HTR-8/SVneo (cell line): Measurements from ENCODE around the gene GRAMD1B.

Experiments used
- DNase-seq: peaks from one replicate; pipeline ENCODE4 v3.0.0; 2011; ENCODE audit warnings: low spot score, mixed read lengths; ENCODE audit not compliant: insufficient read length
- FAIRE-seq: peaks from 2 replicates; lab custom pipeline; 2011; peaks lifted over from hg19 to GRCh38; lab: Jason Lieb, UNC

GRAMD1B gene

DNA sequence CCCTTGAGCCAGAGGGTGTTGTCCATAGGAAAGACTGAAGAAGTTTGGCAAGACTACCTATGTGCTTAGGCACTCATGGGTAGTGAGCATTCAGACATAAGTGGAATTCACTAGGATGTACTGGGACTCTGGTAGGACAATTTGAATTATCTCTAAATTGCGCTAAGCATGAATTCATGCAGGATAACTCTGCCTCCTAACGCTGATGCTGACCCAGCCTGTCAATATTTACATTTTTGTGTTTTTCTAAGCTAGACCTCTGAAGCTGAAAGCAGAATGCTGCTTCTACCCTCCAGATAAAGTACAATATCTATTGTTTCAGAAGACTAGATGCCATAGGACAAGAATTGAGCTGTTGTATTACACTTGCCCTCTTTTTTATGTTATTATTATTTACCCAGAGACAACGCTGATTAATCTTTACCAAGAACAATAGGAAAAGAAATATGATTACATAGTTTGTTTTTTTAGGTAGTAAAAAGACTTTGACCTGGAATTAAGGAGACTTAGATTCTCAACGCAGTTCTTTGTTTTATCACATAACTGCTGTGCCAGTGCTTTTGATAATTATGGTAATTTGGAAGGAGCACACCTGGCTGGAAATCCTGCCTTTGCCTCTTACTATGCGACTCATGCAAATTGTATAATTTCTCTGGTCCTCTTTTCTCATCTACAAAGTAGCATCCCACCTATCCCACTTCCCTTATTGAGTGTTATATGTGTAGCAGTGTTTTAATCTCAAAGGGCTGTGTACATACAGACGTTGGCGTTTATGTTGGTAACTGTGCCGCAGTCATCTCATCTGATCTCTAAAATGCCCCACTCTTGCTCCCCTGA lies 21.2 kb upstream of the GRAMD1B start:
- no peak for DNase-seq
- FAIRE-seq, result no peak

DNA sequence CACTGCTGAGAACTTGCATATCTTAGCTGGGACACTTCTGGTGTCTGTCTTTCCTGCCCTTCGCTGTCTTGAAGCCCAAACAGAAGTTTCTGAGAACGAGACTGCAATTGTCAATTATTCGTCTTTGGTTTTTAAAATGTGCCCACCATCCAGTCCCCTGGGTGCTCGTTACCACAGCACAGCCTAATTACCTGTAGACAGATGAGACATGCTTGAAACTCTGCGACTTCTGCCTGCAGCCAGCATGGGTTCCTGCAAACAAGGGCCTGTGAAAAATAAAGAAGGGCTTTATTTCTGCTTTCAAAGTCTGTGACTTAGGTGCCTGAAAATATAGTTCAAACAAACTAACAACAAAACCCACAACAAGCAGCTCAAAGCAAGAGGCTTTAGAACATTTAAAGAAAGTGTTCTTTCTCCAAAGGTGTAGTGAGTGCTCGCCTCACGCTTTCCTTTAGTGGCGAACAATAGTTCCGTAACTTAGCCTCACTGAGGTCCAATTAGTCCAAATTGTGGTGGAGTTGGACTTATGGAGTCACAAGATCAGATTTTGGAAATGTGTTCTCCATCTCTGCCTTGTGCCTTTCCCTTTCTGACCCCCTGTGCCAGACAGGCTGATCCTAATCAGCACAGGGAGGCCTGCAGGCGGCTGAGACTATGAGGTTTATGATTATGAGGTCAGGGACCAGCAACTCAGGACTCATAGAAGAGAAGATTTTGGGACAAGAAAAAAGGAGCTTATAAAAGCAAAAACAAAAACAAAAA lies 20.4 kb upstream of the GRAMD1B start:
- FAIRE-seq (no peak), DNase-seq (no peak)

- no peak for FAIRE-seq
Measured at GRCh38 chr11:123410218-123410549, 19.9 kb upstream of the GRAMD1B start.

GRCh38 chr11:123413636-123414035 lies 16.4 kb upstream of the GRAMD1B start:
- DNase-seq (no peak), FAIRE-seq (no peak)

More at GRCh38 chr11:123410218-123410549, 19.9 kb upstream of the GRAMD1B start:
- no peak for DNase-seq

DNA sequence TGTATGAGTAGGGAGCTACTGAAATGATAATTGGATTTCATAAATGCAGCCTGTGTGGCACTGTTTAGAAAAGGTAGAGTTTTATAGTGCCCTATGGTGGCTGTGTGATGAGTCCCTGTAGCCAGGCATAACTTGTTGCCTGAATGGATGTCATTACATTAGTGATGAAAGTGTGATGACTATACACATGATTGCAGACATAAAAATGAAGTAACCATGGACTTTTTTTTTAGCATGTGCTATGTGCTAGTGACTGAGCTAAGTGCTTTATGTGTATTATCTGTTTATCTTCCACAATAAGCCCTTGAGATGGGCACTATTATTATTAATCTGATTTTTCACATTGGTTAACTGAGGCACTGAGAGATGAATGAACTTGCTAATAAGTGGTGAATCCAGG lies 13.5 kb upstream of the GRAMD1B start:
- no peak for FAIRE-seq
- DNase-seq, result no peak

DNA sequence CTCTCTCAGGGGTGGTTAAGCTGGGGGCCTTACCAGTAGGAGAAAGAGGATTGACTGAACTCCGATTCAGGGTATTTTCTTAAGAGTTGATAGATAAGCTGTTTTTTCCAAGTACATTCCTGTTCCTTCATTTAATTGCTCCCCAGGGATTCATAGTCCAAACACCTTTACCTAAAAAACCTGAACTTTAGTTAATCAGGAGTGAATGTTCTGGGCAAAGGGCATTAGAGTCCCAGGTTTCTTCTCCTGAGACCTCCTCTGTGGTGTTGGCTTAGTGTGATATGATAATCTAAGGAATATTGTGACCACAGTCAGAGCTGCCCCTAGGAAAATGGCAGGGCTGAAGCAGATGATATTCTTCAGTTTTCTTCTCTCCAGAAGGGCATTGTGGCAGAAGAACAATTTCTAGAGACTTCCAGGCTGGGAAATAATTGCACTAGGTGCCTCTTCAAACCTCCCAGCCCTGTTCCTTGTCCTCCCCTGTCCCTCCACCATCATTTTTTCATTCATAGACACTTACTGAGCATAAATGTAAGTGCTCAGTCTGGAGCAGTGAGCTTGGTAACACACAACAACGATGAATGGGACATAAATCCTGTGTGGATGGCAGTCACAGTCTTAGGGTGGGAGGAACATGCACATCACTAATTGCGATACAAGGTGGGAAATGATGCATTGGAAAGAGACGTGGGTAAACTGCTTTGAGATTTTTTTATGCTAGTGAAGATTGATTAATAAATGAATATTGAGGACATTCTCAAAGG lies 11.5 kb upstream of the GRAMD1B start:
- no peak for DNase-seq
- no peak for FAIRE-seq

GRCh38 chr11:123419731-123420452 lies 10.2 kb upstream of the GRAMD1B start:
- DNase-seq (no peak), FAIRE-seq (no peak)

GRCh38 chr11:123421589-123421988 lies 8.5 kb upstream of the GRAMD1B start:
- DNase-seq (no peak), FAIRE-seq (no peak)

DNA sequence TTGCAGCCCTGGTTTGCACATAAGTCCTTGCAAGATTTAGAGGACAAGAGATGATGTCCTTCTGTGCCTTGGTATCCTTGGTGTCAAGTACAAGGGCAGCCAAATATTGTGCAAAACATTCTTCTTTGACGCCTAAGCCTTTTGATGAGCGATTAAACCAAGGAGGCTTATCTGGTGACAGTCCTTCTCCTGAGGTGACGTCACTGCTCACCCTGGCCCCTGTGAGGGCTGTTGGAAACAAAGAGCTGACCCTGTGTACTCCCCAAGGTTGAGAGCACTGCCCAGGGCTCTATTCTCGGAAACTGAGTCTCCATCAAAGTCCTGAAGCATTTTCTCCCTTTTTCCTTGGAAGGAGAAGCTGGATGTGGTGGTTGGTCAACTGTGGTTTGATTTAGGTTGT lies 4.7 kb upstream of the GRAMD1B start:
- FAIRE-seq, result no peak
- no peak for DNase-seq

GRCh38 chr11:123426789-123427188 lies 3.3 kb upstream of the GRAMD1B start:
- FAIRE-seq, result no peak
- DNase-seq, result no peak

DNA sequence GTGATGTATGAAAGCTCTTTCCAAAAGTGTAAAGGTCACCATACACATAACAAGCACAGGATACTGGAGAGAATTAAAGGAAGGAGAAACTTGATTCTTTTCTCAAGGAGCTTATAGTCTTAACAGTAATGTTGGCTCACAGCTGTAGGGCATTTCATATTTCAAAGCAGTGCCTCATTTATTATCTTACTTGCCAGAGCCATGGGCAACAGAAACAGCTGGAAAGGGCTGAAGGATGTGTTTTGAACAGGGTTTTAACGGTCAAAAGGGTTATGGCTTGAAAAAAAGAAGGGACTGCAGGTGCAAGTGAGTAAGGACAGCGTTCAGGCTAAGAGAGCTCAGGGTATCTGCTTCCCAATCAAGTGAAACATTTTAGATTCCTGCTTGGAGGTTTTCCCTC lies 2.7 kb upstream of the GRAMD1B start:
- FAIRE-seq, result no peak
- DNase-seq, result no peak

DNA sequence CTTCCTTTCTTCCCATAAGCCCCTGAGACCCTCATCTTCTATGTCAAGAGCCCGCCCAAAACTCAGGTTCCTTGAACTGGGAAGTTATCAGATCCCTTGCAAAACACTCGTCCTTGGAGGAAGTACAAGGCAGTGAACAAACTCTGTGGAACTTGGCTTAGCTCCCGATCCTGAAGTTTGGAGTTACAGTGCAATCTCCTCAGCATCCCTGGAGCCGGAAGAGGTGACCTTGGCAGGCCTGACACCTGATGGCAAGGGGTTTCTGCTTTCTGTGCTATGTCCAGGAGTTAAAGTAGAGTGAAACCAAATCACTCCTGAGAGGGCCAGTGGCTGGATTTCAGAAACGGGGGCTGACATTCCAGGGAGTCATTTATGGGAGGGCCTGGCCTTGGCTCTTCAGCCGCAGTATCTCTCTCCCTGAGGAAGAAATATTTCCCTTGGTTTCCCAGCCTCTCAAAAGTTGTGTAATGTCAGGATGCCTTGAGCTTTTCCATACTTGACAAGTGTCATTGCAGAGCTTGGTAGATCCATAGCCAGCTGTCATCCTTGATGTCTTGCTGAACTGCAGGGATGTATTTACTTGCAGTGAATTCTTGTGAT lies 1.9 kb upstream of the GRAMD1B start:
- FAIRE-seq, result no peak

DNA sequence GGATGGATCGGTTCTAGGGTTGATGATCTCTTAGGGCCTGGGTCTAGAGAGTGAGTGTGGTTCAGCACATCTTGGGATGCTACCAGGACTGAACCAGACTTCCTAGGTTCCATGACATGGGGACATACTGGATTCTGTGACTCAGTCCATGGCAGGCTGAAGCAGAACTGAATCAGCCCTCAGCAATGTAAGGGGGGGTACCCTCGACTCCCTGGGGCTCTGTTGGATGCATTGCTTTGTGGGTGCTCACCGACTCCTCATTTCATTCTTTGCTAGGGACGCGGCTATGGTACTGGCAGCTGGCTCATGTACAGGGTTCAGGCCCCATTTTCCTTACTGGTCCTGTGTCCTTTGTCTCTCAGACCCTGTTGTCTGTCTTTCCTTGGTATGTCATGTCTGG lies 733 bp upstream of the GRAMD1B start:
- FAIRE-seq, result no peak
- no peak for DNase-seq

More for the DNA sequence above, 1.9 kb upstream of the GRAMD1B start:
- no peak for DNase-seq

DNA sequence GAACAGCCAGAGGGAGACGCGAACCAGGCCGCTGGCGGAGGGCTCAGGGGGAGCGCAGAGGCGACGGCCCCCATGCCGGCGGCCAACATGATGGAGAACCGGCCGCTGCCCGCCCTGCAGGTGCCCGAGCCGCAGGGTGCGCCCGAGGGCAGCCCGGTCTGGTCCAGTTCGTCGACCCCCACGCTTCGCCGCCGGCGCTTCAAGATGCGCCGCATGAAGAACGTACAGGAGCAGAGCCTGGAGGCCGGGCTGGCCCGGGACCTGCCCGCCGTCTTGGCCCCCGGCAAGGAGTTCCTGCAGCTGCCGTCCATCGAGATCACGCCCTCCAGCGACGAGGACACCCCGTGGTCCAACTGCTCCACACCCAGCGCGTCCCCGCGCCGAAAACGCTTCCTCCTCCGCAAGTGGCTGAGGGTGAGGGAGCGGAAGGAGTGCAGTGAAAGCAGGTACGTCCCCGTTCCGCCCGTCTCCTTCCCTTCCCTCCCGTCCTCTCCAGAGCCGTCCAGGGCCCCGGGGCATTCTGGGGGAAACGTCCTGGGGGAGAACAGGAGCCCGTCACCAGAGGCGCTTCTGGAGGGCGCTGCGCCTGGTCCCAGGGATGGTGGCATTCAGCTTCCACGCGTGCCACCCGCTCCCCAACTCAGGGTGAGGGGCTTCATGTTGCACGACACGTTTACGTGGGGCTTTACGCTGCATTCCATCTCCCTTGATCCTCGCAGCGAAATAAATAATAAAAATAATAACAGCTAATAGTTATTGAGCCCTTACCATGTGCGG lies 840 bp downstream of the GRAMD1B start:
- no peak for DNase-seq
- peak; percentile 52 for FAIRE-seq

DNA sequence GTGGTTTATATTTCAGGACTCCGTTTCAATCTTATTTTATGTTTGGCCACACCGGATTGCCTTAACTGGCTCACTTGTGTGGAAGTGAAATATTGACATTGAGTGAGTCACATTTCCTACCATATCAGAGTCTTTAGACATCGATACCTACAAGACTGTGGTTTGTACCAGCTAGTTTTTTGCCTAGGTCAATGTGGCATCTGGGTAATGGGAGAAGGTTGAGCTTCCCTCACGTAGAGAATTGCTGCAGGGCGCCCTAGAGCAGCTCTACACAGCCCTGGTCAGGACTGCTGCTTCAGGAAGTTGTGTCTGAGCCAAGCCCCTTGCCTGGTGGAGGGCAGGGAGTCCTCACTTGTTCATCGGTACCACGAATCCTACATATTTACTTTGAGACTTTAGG lies 1.6 kb downstream of the GRAMD1B start:
- no peak for FAIRE-seq
- DNase-seq, result no peak

GRCh38 chr11:123434262-123434661 lies 4.2 kb downstream of the GRAMD1B start:
- FAIRE-seq, result no peak
- no peak for DNase-seq

- DNase-seq (no peak), FAIRE-seq (no peak)
Measured at GRCh38 chr11:123434911-123435310, 4.8 kb downstream of the GRAMD1B start.

- DNase-seq (no peak), FAIRE-seq (no peak)
Measured at GRCh38 chr11:123437236-123437979, 7.3 kb downstream of the GRAMD1B start.
